HG03066 (cell line): ENCODE data around the gene ITK.
"Not testable (repeated sequence)": the region's sequence is repeated elsewhere in the genome, so short reads cannot be mapped to it uniquely, and the experiment has no call there.

Experiments used
- ATAC-seq: cut with Tn5 transposase; IDR thresholded peaks from one replicate; pipeline ENCODE4 v1.9.1; 2021; ENCODE audit warnings: low read depth; ENCODE audit not compliant: unreplicated experiment

Gene ITK

GRCh38 chr5:157201857-157202256, 21.2 kb downstream of the ITK start:
- ATAC-seq, result no peak

GRCh38 chr5:157203417-157203816, 22.8 kb downstream of the ITK start:
- no peak for ATAC-seq

- ATAC-seq, result no peak
Observed at GRCh38 chr5:157204765-157205164, 24.1 kb downstream of the ITK start.

DNA sequence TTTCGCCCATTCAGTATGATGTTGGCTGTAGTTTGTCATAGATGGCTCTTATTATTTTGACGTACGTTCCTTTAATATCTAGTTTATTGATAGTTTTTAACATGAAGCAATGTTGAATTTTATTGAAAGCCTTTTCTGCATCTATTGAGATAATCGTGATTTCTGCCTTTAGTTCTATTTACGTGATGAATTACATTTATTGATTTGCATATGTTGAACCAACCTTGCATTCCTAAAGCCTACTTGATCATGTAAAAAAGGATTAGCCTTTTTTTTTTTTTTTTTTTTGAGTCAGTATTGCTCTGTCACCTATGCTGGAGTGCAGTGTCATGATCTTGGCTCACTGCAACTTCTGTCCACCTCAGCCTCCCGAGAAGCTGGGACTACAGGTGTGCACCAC, 25.1 kb downstream of the ITK start:
- no peak for ATAC-seq

DNA sequence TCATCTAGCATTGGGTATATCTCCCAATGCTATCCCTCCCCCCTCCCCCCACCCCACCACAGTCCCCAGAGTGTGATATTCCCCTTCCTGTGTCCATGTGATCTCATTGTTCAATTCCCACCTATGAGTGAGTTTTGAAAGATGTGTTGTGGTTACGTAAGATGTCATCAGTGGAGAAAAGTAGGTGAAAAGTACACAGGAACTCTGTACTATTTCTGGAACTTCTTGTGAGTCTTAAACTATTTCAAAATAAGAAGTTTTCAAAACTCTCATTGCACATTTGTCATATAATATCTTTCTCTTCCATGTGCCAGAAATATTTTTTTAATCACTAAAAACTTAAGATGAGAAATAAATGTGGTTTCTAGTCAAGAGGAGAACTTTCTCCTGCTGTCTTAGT, 30.0 kb downstream of the ITK start:
- not testable (repeated sequence) for ATAC-seq

DNA sequence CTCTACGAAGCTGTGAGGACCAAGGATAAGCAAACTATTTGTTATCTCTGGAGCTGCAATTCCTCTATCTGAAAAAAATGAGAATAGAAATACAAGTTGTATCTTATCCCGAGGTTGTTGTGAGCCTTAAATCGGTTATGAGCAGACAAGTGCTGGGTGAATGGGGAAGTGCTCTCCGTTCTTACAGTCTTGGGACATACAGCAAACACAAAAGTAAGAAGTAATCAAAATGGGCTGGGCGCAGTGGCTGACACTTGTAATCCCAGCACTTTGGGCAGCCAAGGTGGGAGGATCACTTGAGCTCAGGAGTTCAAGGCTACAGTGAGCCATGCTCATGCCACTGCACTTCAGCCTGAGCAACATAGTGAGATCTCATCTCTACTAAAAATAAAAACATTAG, 31.7 kb downstream of the ITK start:
- ATAC-seq, result no peak

- ATAC-seq, result no peak
Observed at GRCh38 chr5:157213527-157214243, 33.0 kb downstream of the ITK start.

DNA sequence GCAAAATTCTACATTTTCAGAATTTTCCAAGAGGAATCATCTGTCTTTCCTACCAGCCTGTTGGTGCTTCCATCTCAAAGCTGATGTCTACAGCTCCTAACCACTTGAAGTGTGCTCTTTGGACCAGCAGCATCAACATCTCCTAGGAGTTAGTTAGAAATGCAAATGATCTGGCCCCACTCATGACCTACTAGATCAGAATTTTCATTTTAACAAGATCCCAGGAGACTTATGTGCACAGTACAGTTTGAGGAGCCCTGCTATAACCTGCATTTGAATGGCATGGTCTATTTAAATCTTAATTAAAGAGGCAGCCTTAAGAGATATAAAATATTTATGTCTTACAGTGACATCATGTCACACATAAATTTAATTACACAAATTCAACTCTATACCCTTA, 33.8 kb downstream of the ITK start:
- ATAC-seq, result no peak

DNA sequence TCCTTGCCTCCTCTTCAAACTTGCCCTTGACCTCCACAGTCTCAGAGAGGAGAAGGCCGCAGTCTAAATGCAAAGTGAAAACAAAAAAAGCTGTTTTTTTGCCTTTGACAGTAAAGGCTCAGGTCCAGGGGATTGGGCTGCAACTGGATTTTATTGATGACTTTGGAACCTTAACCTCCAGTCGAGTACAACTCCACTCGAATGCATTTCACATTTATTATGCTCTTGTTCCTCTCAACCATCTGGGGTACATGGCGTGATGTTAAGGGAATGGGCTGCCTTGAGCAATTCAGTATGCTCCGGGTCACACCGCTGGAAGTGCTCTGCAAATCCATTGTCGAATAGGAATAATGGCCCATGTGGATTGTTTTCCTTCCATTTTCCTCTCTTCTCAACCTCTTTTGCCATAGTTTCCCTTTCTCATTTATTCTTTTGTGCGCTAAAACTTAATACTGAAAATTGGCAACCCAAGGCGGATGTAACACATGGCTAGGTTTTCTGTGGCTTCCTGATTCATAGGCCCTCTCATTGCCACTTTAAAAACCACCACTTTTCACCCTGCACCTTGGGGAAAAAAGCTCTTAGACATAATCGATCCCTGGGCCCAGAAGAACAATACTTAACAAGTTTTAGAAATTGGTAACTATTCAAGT, 34.3 kb downstream of the ITK start:
- peak; percentile 45 for ATAC-seq

DNA sequence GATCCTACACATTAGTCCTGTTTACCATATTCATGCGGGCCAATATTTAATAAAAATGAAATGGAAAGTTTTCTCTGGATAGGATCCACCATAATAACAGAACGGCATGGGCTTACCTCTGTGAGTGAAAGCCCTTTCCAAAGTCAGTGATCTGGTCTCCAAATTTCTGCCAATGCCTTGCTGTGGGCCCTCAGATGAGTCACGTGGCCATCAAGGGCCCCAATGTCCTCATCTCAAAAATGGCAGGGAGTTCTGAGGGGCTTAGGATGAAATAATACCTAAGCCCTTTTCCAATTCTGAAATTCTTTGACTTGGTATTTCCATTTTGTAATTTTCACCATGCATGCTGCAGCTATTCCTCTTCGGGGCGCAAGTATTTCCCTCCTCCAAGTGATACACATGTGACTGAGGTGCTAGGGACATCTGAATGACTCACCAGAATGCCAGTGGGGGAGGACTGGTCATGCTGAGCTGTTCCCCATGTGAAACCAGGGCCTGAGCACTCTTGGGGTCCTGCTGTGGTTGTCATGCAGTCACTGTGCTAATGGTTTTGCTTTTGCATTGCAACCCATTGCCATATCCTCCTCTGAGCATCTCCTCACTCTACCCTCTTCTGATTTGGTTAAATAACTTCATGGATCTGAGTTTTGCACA, 35.0 kb downstream of the ITK start:
- peak; percentile 35 for ATAC-seq

DNA sequence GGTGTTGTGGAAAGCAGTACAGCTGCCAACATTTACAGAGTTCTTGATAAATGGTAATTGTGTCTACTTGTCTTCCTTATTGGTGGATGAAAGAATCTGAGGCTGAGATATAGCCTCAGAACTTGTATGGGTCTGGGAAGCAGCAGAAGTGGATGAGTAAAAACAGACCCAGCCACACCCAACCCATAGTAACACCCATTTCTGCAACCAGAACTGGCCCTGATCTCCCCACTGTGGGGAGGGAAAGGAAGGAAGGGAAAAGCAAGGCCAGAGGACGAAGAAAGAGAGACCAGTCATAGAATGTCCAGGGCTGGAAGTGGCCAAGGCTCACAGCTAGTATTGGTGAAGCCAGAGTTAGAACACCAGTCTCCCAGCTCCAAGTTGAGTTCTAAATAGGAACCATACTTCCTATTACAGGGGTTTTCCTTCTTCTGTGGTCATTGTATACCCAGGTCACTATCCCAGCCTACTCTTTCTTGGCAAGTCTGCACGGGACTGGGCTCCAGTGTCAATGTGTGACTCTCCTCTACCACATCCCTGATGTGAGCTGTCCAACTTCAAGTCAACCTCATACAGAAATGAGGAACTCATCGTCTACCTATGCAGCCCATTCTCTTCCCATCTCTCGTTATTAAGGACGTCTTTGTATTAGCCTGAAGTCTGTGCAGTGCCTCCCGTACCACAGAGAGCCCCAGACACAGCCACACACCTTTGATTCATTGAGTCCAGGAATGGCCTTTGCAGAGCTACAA, 35.9 kb downstream of the ITK start:
- ATAC-seq, result no peak

GRCh38 chr5:157217289-157218024, 36.8 kb downstream of the ITK start:
- no peak for ATAC-seq

DNA sequence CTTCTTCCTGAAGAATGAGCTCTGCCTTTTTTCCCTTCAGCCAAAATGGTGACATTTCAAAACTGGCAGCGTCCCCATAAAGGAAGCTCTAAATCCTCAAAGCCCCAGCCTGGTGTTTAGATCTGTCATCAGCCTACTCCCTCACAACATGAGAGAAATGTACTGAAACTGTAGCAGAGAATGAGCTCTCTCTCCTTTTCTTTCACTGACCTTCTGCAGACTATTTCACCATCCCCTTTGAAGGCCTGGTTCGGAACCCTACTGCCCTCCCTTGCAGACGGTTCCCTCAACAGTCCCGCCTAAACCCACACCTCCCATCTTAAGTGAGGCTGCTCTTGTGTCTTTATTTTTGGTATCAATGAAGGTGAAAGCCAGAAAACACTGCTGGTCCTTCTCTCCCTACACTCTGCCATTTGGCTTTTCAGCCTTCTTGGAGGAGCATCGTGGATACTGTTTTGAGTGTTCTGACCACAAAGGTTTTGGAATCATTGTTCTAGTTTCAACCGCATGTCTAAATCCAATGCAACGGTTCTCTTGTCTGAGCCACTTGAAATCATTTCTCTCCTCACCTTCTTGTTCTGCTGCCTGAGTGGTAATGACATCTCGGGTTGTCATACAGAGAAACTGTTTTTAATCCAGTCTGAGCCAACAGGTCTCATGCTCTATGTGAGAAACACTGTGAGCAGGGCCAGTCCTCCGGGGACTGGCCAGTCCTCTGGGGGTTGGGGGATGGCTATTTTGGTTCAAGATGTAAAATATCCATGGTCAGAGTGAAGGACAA, 39.0 kb downstream of the ITK start:
- peak; percentile 43 for ATAC-seq

DNA sequence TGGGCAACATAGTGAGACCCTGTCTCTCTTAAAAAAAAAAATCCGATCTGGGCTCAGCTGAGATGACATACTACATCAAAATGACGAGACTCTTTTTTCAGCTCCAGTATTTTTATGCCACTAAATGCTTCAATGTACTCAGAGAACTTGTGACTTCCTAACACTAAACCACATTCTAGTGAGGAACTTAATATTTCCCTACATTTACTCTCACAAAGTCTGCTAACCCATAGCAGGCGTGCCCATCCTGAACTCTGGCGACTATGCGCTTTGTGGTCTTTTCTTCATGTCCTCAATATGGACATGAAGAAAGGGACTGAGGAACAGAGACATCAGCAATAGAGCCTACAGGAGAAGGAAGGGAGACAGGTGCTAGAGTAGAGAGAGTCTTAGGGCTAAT, 41.3 kb downstream of the ITK start:
- no peak for ATAC-seq

DNA sequence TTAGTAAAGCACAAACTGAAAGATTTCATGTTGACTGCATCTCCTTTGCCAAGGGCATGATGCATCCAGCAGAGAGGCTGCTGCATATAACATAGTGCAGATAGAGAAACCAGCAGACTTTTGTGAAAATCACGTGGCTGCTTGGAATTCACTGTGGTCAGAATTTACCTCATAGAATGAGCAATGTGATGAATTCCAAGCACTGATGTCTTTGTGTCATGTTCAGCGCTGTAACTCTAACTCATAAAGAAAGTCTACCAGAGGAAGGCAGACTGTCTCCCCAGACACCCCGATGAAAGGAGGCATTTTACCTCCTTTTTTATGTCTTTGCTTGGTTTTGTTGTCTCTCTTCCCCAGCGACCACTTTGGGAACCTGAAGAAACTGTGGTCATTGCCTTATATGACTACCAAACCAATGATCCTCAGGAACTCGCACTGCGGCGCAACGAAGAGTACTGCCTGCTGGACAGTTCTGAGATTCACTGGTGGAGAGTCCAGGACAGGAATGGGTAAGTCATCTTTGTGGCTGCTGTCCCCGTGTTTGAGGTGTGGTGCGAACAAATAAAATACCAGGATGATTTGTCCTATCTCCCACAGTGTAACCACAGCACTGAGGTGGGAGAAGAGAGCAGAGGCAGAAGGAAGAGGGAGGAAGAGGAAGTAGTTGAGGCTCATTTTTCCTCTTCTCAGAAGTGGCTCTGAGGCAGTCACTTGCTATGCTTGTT, 42.0 kb downstream of the ITK start:
- no peak for ATAC-seq

DNA sequence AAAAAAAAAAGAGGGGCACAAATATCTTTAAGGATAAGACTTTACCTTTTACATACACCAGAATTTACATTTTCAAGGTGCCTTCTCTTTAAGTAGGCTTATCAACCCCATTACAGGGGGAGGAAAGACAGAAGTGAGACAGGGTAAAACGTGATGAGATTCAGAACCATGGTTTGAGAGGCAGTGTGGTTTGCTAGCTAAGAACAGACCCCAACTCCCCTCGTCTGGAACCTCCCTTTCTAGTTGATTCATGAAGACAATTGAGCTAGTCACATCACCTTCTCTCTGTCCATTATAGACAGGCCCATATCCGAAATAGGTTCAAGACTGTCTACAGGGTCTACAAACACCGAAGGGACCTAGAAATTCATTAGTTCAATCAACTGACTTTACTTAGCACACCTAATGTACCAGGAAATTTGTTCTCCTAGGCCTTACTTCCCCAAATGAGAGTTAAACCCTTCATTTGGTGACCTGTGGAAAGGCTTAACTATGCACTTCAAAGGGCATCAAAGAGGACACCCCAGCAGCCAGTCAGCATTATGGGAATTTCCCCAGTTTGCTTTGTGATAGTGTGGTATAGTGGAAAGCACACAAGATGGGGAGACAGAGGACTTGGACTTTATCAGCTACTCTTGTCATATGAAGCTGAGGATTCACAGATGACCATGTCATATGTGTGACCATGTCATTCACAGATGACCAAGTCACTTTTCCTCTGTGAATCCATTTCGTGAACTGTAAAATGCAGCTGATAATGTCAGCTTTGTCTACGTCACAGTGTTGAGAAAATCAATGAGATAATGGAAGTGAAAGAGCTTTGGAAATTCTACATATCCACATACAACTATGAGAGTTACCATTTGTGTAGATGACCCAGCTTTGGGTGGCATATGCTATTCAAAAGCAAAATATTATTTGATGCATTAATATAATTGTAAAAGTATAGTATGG, 45.1 kb downstream of the ITK start:
- ATAC-seq, result no peak

- ATAC-seq, result no peak
Observed at GRCh38 chr5:157230610-157231009, 50.0 kb downstream of the ITK start.

DNA sequence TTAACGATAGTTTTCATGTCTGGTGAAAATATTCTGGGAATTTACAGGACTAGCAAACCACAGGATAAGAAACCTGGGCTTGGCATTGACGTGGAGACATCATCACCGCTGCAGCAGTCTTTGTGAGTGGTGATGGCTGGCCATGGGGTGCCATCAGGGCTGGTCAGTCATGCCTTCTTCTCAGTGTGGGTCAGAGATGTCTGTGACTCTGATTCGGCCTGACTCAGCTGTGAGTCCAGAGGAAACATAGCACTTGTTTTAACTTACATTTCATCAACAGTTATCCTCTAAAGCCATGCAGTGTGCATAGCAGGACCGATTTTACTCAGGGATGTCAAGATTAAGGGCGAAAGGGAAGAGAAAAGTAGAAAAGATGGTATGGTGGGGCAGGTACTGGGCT, 52.1 kb downstream of the ITK start:
- no peak for ATAC-seq
